ENCODE measurements around the gene MEF2D.

The MEF2D gene

GRCh38 chr1:156489935-156490293, 10.7 kb downstream of the MEF2D start:
- Histone ChIP-seq H3K4me2 (ENCODE audit: low read depth, low read length, poor library complexity, severe bottlenecking) (peak overlapping the region; percentile 59), H3F3A (ENCODE audit: low read depth) (no peaks in the 10 kb centered on the region), H3K27me3 (ENCODE audit: insufficient read depth, low read length, poor library complexity, severe bottlenecking) (no peaks in the 10 kb centered on the region), H3K79me2 (ENCODE audit: insufficient read depth, low read length) (peaks cover 98% of the 10 kb centered on the region), H3K9me3 (ENCODE audit: insufficient read depth, low read depth, low read length) (no peaks in the 10 kb centered on the region), H2AFZ (ENCODE audit: low read length) (no peak overlapping the region), H3K4me1 (ENCODE audit: insufficient read depth, low read length, poor library complexity, severe bottlenecking) (peaks cover 58% of the 10 kb centered on the region), H3K4me3 (ENCODE audit: low read length, poor library complexity, severe bottlenecking) (peak overlapping the region; percentile 27), H3K9ac (ENCODE audit: low read depth, low read length, poor library complexity, severe bottlenecking) (peak overlapping the region; percentile 44), H4K20me1 (ENCODE audit: insufficient read depth, low read length, poor library complexity, severe bottlenecking) (peaks cover 95% of the 10 kb centered on the region), H3K9me2 (replicated peaks; ENCODE audit: low read depth, low read length) (no peaks in the 10 kb centered on the region), H3K36me3 (ENCODE audit: insufficient read depth, low read length) (peaks cover 5% of the 10 kb centered on the region; the same call in 1 of the 2 replicates)
- TF ChIP-seq EZH2phosphoT487 (IDR thresholded peaks at IDR 0.05; ENCODE audit: borderline replicate concordance) (no peak), CTCF (conservative IDR thresholded peaks at IDR 0.05; ENCODE audit: low read length) (no peak)

- Histone ChIP-seq H3K36me3 (ENCODE audit: insufficient read depth, low read length) (peaks cover 11% of the 10 kb centered on the region; the same call in 1 of the 2 replicates), H3K9me2 (replicated peaks; ENCODE audit: low read depth, low read length) (no peaks in the 10 kb centered on the region), H3F3A (ENCODE audit: low read depth) (no peaks in the 10 kb centered on the region), H3K9ac (ENCODE audit: low read depth, low read length, poor library complexity, severe bottlenecking) (peak overlapping the region; percentile 44), H3K4me3 (ENCODE audit: low read length, poor library complexity, severe bottlenecking) (peak overlapping the region; percentile 27), H3K79me2 (ENCODE audit: insufficient read depth, low read length) (peaks cover 98% of the 10 kb centered on the region), H3K27me3 (ENCODE audit: insufficient read depth, low read length, poor library complexity, severe bottlenecking) (no peaks in the 10 kb centered on the region), H3K4me2 (ENCODE audit: low read depth, low read length, poor library complexity, severe bottlenecking) (peak overlapping the region; percentile 59), H3K4me1 (ENCODE audit: insufficient read depth, low read length, poor library complexity, severe bottlenecking) (peaks cover 58% of the 10 kb centered on the region), H2AFZ (ENCODE audit: low read length) (no peak overlapping the region), H3K9me3 (ENCODE audit: insufficient read depth, low read depth, low read length) (no peaks in the 10 kb centered on the region), H4K20me1 (ENCODE audit: insufficient read depth, low read length, poor library complexity, severe bottlenecking) (peaks cover 93% of the 10 kb centered on the region)
- TF ChIP-seq EZH2phosphoT487 (IDR thresholded peaks at IDR 0.05; ENCODE audit: borderline replicate concordance) (no peak), CTCF (conservative IDR thresholded peaks at IDR 0.05; ENCODE audit: low read length) (no peak)
These were observed 11.2 kb downstream of the MEF2D start for GRCh38 chr1:156489166-156489934.

- peaks cover 98% of the 10 kb centered on the region for H3K79me2 ChIP-seq (ENCODE audit: insufficient read depth, low read length)
- no peak overlapping the region for H2AFZ ChIP-seq (ENCODE audit: low read length)
- H3K4me1 ChIP-seq (ENCODE audit: insufficient read depth, low read length, poor library complexity, severe bottlenecking): peaks cover 56% of the 10 kb centered on the region
- no peak for TF ChIP-seq EZH2phosphoT487 (IDR thresholded peaks at IDR 0.05; ENCODE audit: borderline replicate concordance)
- TF ChIP-seq CTCF (conservative IDR thresholded peaks at IDR 0.05; ENCODE audit: low read length): no peak
- H3K4me3 ChIP-seq (ENCODE audit: low read length, poor library complexity, severe bottlenecking): peak overlapping the region; percentile 5
- no peaks in the 10 kb centered on the region for H3K9me2 ChIP-seq (replicated peaks; ENCODE audit: low read depth, low read length)
- no peaks in the 10 kb centered on the region for H3K9me3 ChIP-seq (ENCODE audit: insufficient read depth, low read depth, low read length)
- H4K20me1 ChIP-seq (ENCODE audit: insufficient read depth, low read length, poor library complexity, severe bottlenecking): peaks cover 89% of the 10 kb centered on the region
- H3K4me2 ChIP-seq (ENCODE audit: low read depth, low read length, poor library complexity, severe bottlenecking): peak overlapping the region; percentile 59
- no peaks in the 10 kb centered on the region for H3F3A ChIP-seq (ENCODE audit: low read depth)
- H3K9ac ChIP-seq (ENCODE audit: low read depth, low read length, poor library complexity, severe bottlenecking): peak overlapping the region; percentile 44
- no peaks in the 10 kb centered on the region for H3K27me3 ChIP-seq (ENCODE audit: insufficient read depth, low read length, poor library complexity, severe bottlenecking)
- H3K36me3 ChIP-seq (ENCODE audit: insufficient read depth, low read length): peaks cover 11% of the 10 kb centered on the region; the same call in 1 of the 2 replicates
These were observed 11.9 kb downstream of the MEF2D start for GRCh38 chr1:156488566-156489165.
